Measurements from ENCODE around the gene KLF13. TPM values are rescaled to one million over a fixed set of nuclear protein-coding genes. Genes with fewer than 3 reads are reported as not detected.

KLF13 gene
- polyA plus RNA-seq, 2 donors, result 9.0 to 20.9 TPM

GRCh38 chr15:31298707-31299172 is 27.9 kb upstream of the KLF13 start:
- Histone ChIP-seq H3K36me3 (ENCODE audit: control insufficient read depth in 2 of 2, insufficient read depth in 2 of 2, low read length in 1 of 2) (no peaks in the 10 kb centered on the region), H3K9me3 (ENCODE audit: control insufficient read depth in 2 of 2, insufficient read depth in 1 of 2, low read depth in 1 of 2, low read length in 1 of 2) (no peaks in the 10 kb centered on the region), H3K4me1 (ENCODE audit: control insufficient read depth in 2 of 2, insufficient read depth in 2 of 2, low read length in 1 of 2) (peaks cover 0 to 14% of the 10 kb centered on the region in 2 donors), H3K27ac (ENCODE audit: low read depth in 2 of 2, low read length in 1 of 2) (no peak overlapping the region), H3K27me3 (ENCODE audit: control insufficient read depth in 1 of 2, insufficient read depth in 2 of 2, low read length in 2 of 2) (no peaks in the 10 kb centered on the region), H3K4me3 (ENCODE audit: low read depth in 1 of 2, low read length in 2 of 2) (no peak overlapping the region)
- 84 to 94% methylated on average over 11 of the region's 11 CpGs for WGBS, 2 donors

- H3K4me1 ChIP-seq (ENCODE audit: control insufficient read depth in 2 of 2, insufficient read depth in 2 of 2, low read length in 1 of 2), result peaks cover 0 to 14% of the 10 kb centered on the region in 2 donors
Measured at GRCh38 chr15:31300208-31300661, 26.4 kb upstream of the KLF13 start.

GRCh38 chr15:31300981-31301672 is 25.5 kb upstream of the KLF13 start:
- Histone ChIP-seq H3K4me1 (ENCODE audit: control insufficient read depth in 2 of 2, insufficient read depth in 2 of 2, low read length in 1 of 2) (peaks cover 0 to 11% of the 10 kb centered on the region in 2 donors), H3K27ac (ENCODE audit: low read depth in 2 of 2, low read length in 1 of 2) (no peak overlapping the region), H3K27me3 (ENCODE audit: control insufficient read depth in 1 of 2, insufficient read depth in 2 of 2, low read length in 2 of 2) (no peaks in the 10 kb centered on the region), H3K9me3 (ENCODE audit: control insufficient read depth in 2 of 2, insufficient read depth in 1 of 2, low read depth in 1 of 2, low read length in 1 of 2) (no peaks in the 10 kb centered on the region), H3K36me3 (ENCODE audit: control insufficient read depth in 2 of 2, insufficient read depth in 2 of 2, low read length in 1 of 2) (no peaks in the 10 kb centered on the region), H3K4me3 (ENCODE audit: low read depth in 1 of 2, low read length in 2 of 2) (no peak overlapping the region)
- WGBS, 2 donors, result 77 to 81% methylated on average over 16 of the region's 16 CpGs

More at GRCh38 chr15:31300208-31300661, 26.4 kb upstream of the KLF13 start:
- no peaks in the 10 kb centered on the region for H3K9me3 ChIP-seq (ENCODE audit: control insufficient read depth in 2 of 2, insufficient read depth in 1 of 2, low read depth in 1 of 2, low read length in 1 of 2)
- no peak overlapping the region for H3K27ac ChIP-seq (ENCODE audit: low read depth in 2 of 2, low read length in 1 of 2)
- H3K4me3 ChIP-seq (ENCODE audit: low read depth in 1 of 2, low read length in 2 of 2), result no peak overlapping the region
- H3K27me3 ChIP-seq (ENCODE audit: control insufficient read depth in 1 of 2, insufficient read depth in 2 of 2, low read length in 2 of 2), result no peaks in the 10 kb centered on the region
- WGBS, 2 donors, result 48 to 50% methylated on average over 9 to 10 of the region's 10 CpGs
- no peaks in the 10 kb centered on the region for H3K36me3 ChIP-seq (ENCODE audit: control insufficient read depth in 2 of 2, insufficient read depth in 2 of 2, low read length in 1 of 2)

- Histone ChIP-seq H3K4me1 (ENCODE audit: control insufficient read depth in 2 of 2, insufficient read depth in 2 of 2, low read length in 1 of 2) (peaks cover 0 to 11% of the 10 kb centered on the region in 2 donors), H3K27me3 (ENCODE audit: control insufficient read depth in 1 of 2, insufficient read depth in 2 of 2, low read length in 2 of 2) (no peaks in the 10 kb centered on the region), H3K4me3 (ENCODE audit: low read depth in 1 of 2, low read length in 2 of 2) (no peak overlapping the region), H3K36me3 (ENCODE audit: control insufficient read depth in 2 of 2, insufficient read depth in 2 of 2, low read length in 1 of 2) (no peaks in the 10 kb centered on the region), H3K9me3 (ENCODE audit: control insufficient read depth in 2 of 2, insufficient read depth in 1 of 2, low read depth in 1 of 2, low read length in 1 of 2) (no peaks in the 10 kb centered on the region), H3K27ac (ENCODE audit: low read depth in 2 of 2, low read length in 1 of 2) (no peak overlapping the region)
- 74% methylated on average over 4 of the region's 4 CpGs for WGBS, 2 donors
Measured at GRCh38 chr15:31301673-31301990, 25.0 kb upstream of the KLF13 start.

GRCh38 chr15:31302029-31302657 is 24.5 kb upstream of the KLF13 start:
- no peaks in the 10 kb centered on the region for H3K27me3 ChIP-seq (ENCODE audit: control insufficient read depth in 1 of 2, insufficient read depth in 2 of 2, low read length in 2 of 2)
- H3K4me1 ChIP-seq (ENCODE audit: control insufficient read depth in 2 of 2, insufficient read depth in 2 of 2, low read length in 1 of 2), result peaks cover 0 to 11% of the 10 kb centered on the region in 2 donors
- no peak overlapping the region for H3K4me3 ChIP-seq (ENCODE audit: low read depth in 1 of 2, low read length in 2 of 2)
- no peaks in the 10 kb centered on the region for H3K36me3 ChIP-seq (ENCODE audit: control insufficient read depth in 2 of 2, insufficient read depth in 2 of 2, low read length in 1 of 2)
- 93% methylated on average over 13 of the region's 13 CpGs for WGBS, 2 donors
- no peaks in the 10 kb centered on the region for H3K9me3 ChIP-seq (ENCODE audit: control insufficient read depth in 2 of 2, insufficient read depth in 1 of 2, low read depth in 1 of 2, low read length in 1 of 2)
- no peak overlapping the region for H3K27ac ChIP-seq (ENCODE audit: low read depth in 2 of 2, low read length in 1 of 2)

GRCh38 chr15:31302778-31303725 is 23.6 kb upstream of the KLF13 start:
- no peaks in the 10 kb centered on the region for H3K27me3 ChIP-seq (ENCODE audit: control insufficient read depth in 1 of 2, insufficient read depth in 2 of 2, low read length in 2 of 2)
- H3K4me3 ChIP-seq (ENCODE audit: low read depth in 1 of 2, low read length in 2 of 2), result no peak overlapping the region
- H3K36me3 ChIP-seq (ENCODE audit: control insufficient read depth in 2 of 2, insufficient read depth in 2 of 2, low read length in 1 of 2), result no peaks in the 10 kb centered on the region
- WGBS, 2 donors, result 60 to 62% methylated on average over 15 to 17 of the region's 17 CpGs
- H3K9me3 ChIP-seq (ENCODE audit: control insufficient read depth in 2 of 2, insufficient read depth in 1 of 2, low read depth in 1 of 2, low read length in 1 of 2), result no peaks in the 10 kb centered on the region
- H3K4me1 ChIP-seq (ENCODE audit: control insufficient read depth in 2 of 2, insufficient read depth in 2 of 2, low read length in 1 of 2), result peaks cover 0 to 4% of the 10 kb centered on the region in 2 donors
- no peak overlapping the region for H3K27ac ChIP-seq (ENCODE audit: low read depth in 2 of 2, low read length in 1 of 2)

GRCh38 chr15:31303726-31304648 is 22.6 kb upstream of the KLF13 start:
- H3K9me3 ChIP-seq (ENCODE audit: control insufficient read depth in 2 of 2, insufficient read depth in 1 of 2, low read depth in 1 of 2, low read length in 1 of 2), result no peaks in the 10 kb centered on the region
- 86 to 87% methylated on average over 14 of the region's 14 CpGs for WGBS, 2 donors
- H3K36me3 ChIP-seq (ENCODE audit: control insufficient read depth in 2 of 2, insufficient read depth in 2 of 2, low read length in 1 of 2), result no peaks in the 10 kb centered on the region
- H3K27me3 ChIP-seq (ENCODE audit: control insufficient read depth in 1 of 2, insufficient read depth in 2 of 2, low read length in 2 of 2), result no peaks in the 10 kb centered on the region
- no peak overlapping the region for H3K27ac ChIP-seq (ENCODE audit: low read depth in 2 of 2, low read length in 1 of 2)
- peaks cover 0 to 4% of the 10 kb centered on the region in 2 donors for H3K4me1 ChIP-seq (ENCODE audit: control insufficient read depth in 2 of 2, insufficient read depth in 2 of 2, low read length in 1 of 2)
- no peak overlapping the region for H3K4me3 ChIP-seq (ENCODE audit: low read depth in 1 of 2, low read length in 2 of 2)

GRCh38 chr15:31304751-31305365 is 21.8 kb upstream of the KLF13 start:
- H3K4me1 ChIP-seq (ENCODE audit: control insufficient read depth in 2 of 2, insufficient read depth in 2 of 2, low read length in 1 of 2), result peaks cover 0 to 4% of the 10 kb centered on the region in 2 donors
- no peak overlapping the region for H3K27ac ChIP-seq (ENCODE audit: low read depth in 2 of 2, low read length in 1 of 2)
- no peaks in the 10 kb centered on the region for H3K27me3 ChIP-seq (ENCODE audit: control insufficient read depth in 1 of 2, insufficient read depth in 2 of 2, low read length in 2 of 2)
- H3K36me3 ChIP-seq (ENCODE audit: control insufficient read depth in 2 of 2, insufficient read depth in 2 of 2, low read length in 1 of 2), result no peaks in the 10 kb centered on the region
- H3K9me3 ChIP-seq (ENCODE audit: control insufficient read depth in 2 of 2, insufficient read depth in 1 of 2, low read depth in 1 of 2, low read length in 1 of 2), result no peaks in the 10 kb centered on the region
- WGBS, 2 donors, result 81 to 83% methylated on average over 12 of the region's 12 CpGs
- no peak overlapping the region for H3K4me3 ChIP-seq (ENCODE audit: low read depth in 1 of 2, low read length in 2 of 2)

Data from esophagus (tissue), 2 donors.